Common myeloid progenitor, CD34-positive (primary cell): ENCODE results near the gene UPK1B.

Experiments
- CTCF ChIA-PET: fragments of 350-600 bp; sonication (Branson Sonifier 250); formaldehyde crosslinking; loops from one replicate; lab custom pipeline; 2021; ENCODE audit warnings: antibody characterized with exemption; lab: Charles Lee
- POLR2A ChIA-PET: fragments of 350-600 bp; sonication (Branson Sonifier 250); formaldehyde crosslinking; loops from one replicate; lab custom pipeline; 2021; ENCODE audit warnings: antibody characterized with exemption; lab: Charles Lee
- DNase-seq, 3 donors: peaks; one replicate each; pipeline versions ENCODE4 v3.0.0 to v3.0.0-alpha.2; 2013
- H3K27ac ChIP-seq, 2 experiments: 1 replicate in 1 of 2; 2 replicates in 1 of 2; pipeline ENCODE4 v1.7.0; 2013; ENCODE audit warnings: inconsistent platforms in 2 of 2, low read length in 2 of 2, mild to moderate bottlenecking in 2 of 2, low read depth in 1 of 2, moderate library complexity in 1 of 2; ENCODE audit not compliant: severe bottlenecking in 2 of 2, insufficient read depth in 1 of 2, poor library complexity in 1 of 2
- H3K27me3 ChIP-seq, 5 experiments: replicated peaks in 2 of 5; 1 replicate in 3 of 5; 2 replicates in 2 of 5; pipeline versions ENCODE4 v1.6.1 to v1.7.0; 2013; ENCODE audit warnings: low read length in 4 of 5, mild to moderate bottlenecking in 2 of 5, moderate library complexity in 2 of 5, inconsistent platforms in 1 of 5; ENCODE audit not compliant: insufficient read depth in 5 of 5, control insufficient read depth in 4 of 5
- H3K36me3 ChIP-seq, 4 experiments: 1 replicate in 2 of 4; 2 replicates in 2 of 4; pipeline versions ENCODE4 v1.6.1 to v1.7.0; 2013; ENCODE audit warnings: low read length in 3 of 4, control low read depth in 1 of 4, mild to moderate bottlenecking in 1 of 4; ENCODE audit not compliant: control insufficient read depth in 4 of 4, insufficient read depth in 4 of 4
- H3K4me1 ChIP-seq, 4 experiments: 1 replicate in 3 of 4; 2 replicates in 1 of 4; pipeline versions ENCODE4 v1.6.1 to v1.7.1; 2013; ENCODE audit warnings: low read length in 3 of 4, mild to moderate bottlenecking in 3 of 4, control low read depth in 1 of 4, inconsistent platforms in 1 of 4, moderate library complexity in 1 of 4; ENCODE audit not compliant: control insufficient read depth in 4 of 4, insufficient read depth in 4 of 4; ENCODE audit errors: control extremely low read depth in 1 of 4
- H3K4me3 ChIP-seq, 7 experiments: 1 replicate in 4 of 7; 2 replicates in 3 of 7; pipeline versions ENCODE4 v1.5.1 to v1.7.0; 2013; ENCODE audit warnings: mild to moderate bottlenecking in 7 of 7, low read length in 6 of 7, moderate library complexity in 6 of 7, inconsistent platforms in 2 of 7, low read depth in 2 of 7, control low read depth in 1 of 7; ENCODE audit not compliant: insufficient read depth in 4 of 7, control insufficient read depth in 1 of 7; ENCODE audit errors: extremely low read depth in 1 of 7
- H3K9me3 ChIP-seq, 5 experiments: 1 replicate in 4 of 5; 2 replicates in 1 of 5; pipeline versions ENCODE4 v1.6.1 to v1.7.1; 2013; ENCODE audit warnings: low read length in 4 of 5, mild to moderate bottlenecking in 2 of 5, inconsistent platforms in 1 of 5, low read depth in 1 of 5, moderate library complexity in 1 of 5; ENCODE audit not compliant: control insufficient read depth in 4 of 5, insufficient read depth in 2 of 5; ENCODE audit errors: control extremely low read depth in 1 of 5
- WGBS: methylation state at CpG from one replicate; pipeline ENCODE4 v1.1.5; 2013; ENCODE audit not compliant: insufficient coverage; 5-methylcytosine and 5-hydroxymethylcytosine counted together

The UPK1B gene

DNA sequence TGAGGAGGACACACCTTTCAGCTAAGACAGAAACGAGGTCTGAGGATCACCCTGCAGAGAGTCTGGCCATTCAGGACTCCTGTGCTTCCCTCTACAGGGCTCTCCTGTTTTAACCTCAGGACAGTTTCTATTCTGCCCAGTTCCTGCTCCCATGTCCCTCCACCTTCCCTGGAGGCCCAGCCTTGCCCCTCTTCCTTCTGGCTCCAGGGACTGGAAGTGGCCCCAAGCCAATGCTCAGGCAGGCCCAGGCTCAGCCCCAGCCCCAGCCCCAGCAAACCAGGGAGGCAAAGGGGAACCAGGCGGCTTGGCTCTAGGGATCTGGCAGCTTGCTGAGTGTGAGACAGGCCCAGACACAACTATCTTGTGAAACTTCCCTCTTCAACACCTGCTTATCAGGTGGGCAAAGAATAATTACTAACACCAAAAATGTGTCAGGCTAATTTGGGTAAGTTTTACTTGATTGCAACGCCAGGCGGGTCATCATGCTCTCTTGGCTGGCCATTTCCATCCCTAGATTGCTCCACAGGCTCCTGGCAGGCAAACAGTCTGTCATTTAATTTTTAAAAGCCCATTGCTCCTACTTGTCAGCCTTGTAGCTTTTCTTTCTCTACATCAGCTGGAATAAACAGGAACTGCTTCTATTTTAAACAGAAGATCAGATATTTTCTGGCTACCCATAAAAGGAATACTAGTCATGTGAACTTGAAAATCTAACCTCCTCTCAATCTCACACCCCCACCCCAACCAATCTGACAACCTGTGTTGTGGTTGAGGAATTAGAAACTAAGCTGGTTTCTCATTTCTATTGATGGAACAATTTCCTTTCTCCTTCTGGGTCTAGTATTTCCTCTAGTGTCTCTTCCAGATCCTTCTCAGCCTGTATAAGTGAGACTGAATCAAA, 33.5 kb downstream of the UPK1B start:
- Histone ChIP-seq H3K27ac (no peak overlapping the region), H3K4me3 (no peak overlapping the region), H3K4me1 (peaks cover 0 to 3% (median 0%) of the 10 kb centered on the region in 4 experiments), H3K9me3 (peaks cover 0 to 2% (median 0%) of the 10 kb centered on the region in 5 experiments), H3K36me3 (peaks cover 12 to 20% (median 14%) of the 10 kb centered on the region in 4 experiments), H3K27me3 (no peaks in the 10 kb centered on the region)
- 84% methylated on average over 3 of the region's 4 CpGs for WGBS
- ChIA-PET POLR2A (no interaction called here), CTCF (interaction anchor here (0.8 to 1.1 kb wide), 2 partner anchors 34 to 137 kb away, joined by 3 read pairs; no protein-coding TSS in a partner anchor)
- no peak for DNase-seq

DNA sequence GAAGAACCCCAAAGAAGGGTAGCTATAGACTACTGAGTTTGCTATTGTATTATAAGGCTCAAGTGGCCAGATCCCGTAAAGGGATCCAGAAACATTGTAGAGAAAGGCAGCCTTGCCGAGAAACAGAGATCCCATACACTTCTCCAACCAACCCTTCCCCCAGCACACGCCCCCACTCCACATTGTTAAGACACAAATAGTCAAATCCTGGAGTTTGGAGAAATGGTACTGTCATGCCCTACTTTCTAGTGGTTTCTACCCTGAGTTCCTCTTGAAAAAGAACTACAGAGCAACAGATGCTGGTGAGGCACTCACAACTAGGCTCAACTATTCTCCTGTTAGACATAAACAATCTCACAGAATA, 34.1 kb downstream of the UPK1B start:
- Histone ChIP-seq H3K4me3 (no peak overlapping the region), H3K4me1 (peaks cover 0 to 3% (median 0%) of the 10 kb centered on the region in 4 experiments), H3K36me3 (peaks cover 16 to 20% (median 20%) of the 10 kb centered on the region in 4 experiments), H3K9me3 (peaks cover 0 to 2% (median 0%) of the 10 kb centered on the region in 5 experiments), H3K27ac (no peak overlapping the region), H3K27me3 (no peaks in the 10 kb centered on the region)
- ChIA-PET POLR2A (no interaction called here), CTCF (interaction anchor here (0.8 to 1.1 kb wide), 3 partner anchors 26 to 136 kb away, joined by 3 read pairs; no protein-coding TSS in a partner anchor)
- no peak for DNase-seq
- WGBS = no CpG with 5 or more reads among the region's 3 CpGs

DNA sequence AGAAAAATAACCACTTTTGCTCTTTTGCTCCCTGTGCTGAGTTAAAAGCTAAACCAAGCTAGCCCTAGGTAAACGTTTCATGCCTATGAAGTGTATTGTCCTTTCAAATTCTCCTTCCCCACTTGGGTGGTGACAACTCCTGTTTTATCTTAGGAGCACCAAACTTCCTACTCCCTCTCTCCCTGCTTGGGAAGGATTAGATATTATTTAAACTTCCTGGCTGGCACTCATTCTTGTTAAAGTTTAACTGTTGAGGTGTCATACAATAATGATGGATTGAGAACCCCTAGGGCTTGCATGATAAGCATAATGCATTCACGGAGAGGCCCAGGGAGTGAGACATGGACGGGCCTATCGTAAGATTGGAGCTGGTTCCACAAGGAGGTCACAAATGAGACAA, 37.8 kb downstream of the UPK1B start:
- Histone ChIP-seq H3K4me1 (peaks cover 0 to 3% (median 0%) of the 10 kb centered on the region in 4 experiments), H3K9me3 (no peaks in the 10 kb centered on the region), H3K4me3 (no peak overlapping the region), H3K27me3 (no peaks in the 10 kb centered on the region), H3K27ac (no peak overlapping the region), H3K36me3 (peaks cover 25 to 55% (median 45%) of the 10 kb centered on the region in 4 experiments)
- no peak for DNase-seq
- CTCF ChIA-PET = interaction anchor here (0.8 kb wide), 1 partner anchor 17 kb away, joined by 3 read pairs; no protein-coding TSS in a partner anchor
- POLR2A ChIA-PET = no interaction called here
- 62% methylated on average over 3 of the region's 4 CpGs for WGBS

DNA sequence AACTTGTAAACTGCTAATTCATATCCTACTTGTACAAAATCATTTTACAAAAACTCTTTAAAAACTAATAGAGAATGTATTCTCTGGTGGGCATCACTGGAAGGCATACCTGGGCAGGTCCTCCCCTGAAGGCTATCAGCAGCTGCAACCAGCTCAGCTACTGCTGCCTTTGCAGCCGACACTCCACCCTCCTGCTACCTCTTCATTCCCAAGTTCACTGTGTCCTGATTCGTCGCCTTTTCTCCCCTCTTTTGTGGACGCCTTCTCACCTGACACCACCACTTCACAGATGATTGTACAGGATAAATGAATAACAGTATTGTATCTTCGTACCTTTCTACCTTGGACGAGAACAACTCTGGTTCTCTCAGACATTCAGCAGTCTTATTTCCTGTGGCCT, 38.4 kb downstream of the UPK1B start:
- H3K4me1 ChIP-seq = peaks cover 0 to 3% (median 0%) of the 10 kb centered on the region in 4 experiments
- POLR2A ChIA-PET = no interaction called here
- peaks cover 25 to 60% (median 47%) of the 10 kb centered on the region in 4 experiments for H3K36me3 ChIP-seq
- CTCF ChIA-PET = interaction anchor here (1.5 kb wide), 1 partner anchor 141 kb away, joined by 3 read pairs; no protein-coding TSS in a partner anchor
- no peak overlapping the region for H3K27ac ChIP-seq
- no peak overlapping the region for H3K4me3 ChIP-seq
- no peaks in the 10 kb centered on the region for H3K9me3 ChIP-seq
- no peak for DNase-seq
- 100% methylated on average over 2 of the region's 6 CpGs for whole genome bisulfite sequencing
- no peaks in the 10 kb centered on the region for H3K27me3 ChIP-seq

DNA sequence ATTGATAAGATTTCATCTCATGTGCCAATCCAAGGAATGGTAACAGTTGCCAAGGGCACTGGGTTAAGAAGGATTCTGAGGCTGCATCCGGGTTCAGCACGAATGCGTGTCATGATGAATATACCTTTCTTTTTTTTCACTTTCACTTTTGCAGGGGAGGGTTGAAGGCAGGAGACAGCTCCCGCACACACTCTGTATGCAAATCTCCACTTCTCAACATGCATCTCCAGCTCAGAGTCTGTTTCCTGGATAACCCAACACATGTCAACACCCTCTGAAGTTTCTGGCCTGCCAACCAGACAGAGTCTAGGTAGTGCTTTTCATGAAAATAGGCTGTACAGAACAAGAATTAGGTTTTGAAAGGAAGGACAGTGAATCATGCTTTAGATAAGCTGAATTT, 45.7 kb downstream of the UPK1B start:
- CTCF ChIA-PET = interaction anchor here (0.8 kb wide), 1 partner anchor 56 kb away, joined by 3 read pairs; no protein-coding TSS in a partner anchor

DNA sequence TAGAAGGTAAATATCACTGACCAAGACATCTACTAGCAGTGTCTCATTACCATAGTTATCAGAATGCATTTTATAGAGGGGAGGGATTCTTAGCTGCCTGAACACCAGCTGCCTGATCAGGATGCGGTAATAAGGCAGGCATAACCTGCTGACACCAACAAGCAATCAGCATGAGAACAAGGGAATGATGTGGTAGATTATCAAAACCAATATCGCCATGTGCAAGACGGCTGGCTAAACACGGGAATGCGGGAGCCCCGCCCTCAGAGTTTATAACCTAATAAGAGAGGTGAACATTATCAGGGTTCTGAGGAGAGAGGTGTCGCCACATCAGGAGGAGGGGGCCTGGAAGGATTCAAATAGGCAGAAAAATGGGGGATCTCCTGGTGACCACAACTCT, 46.8 kb downstream of the UPK1B start:
- H3K4me1 ChIP-seq = no peaks in the 10 kb centered on the region
- no peak for DNase-seq
- H3K4me3 ChIP-seq = no peak overlapping the region
- POLR2A ChIA-PET = no interaction called here
- H3K27me3 ChIP-seq = no peaks in the 10 kb centered on the region
- H3K36me3 ChIP-seq = peaks cover 16 to 85% (median 60%) of the 10 kb centered on the region in 4 experiments
- 100% methylated on average over 7 of the region's 7 CpGs for WGBS
- CTCF ChIA-PET = no interaction called here
- H3K9me3 ChIP-seq = no peaks in the 10 kb centered on the region
- no peak overlapping the region for H3K27ac ChIP-seq

More for the DNA sequence above, 45.7 kb downstream of the UPK1B start:
- no peaks in the 10 kb centered on the region for H3K4me1 ChIP-seq
- peak in 2 of 3 donors; percentile 40 to 42 for DNase-seq
- H3K27ac ChIP-seq = peak overlapping the region in 1 of 2 experiments; percentile 35
- H3K9me3 ChIP-seq = no peaks in the 10 kb centered on the region
- 97% methylated on average over 4 of the region's 4 CpGs for WGBS
- POLR2A ChIA-PET = no interaction called here
- no peak overlapping the region for H3K4me3 ChIP-seq
- H3K27me3 ChIP-seq = no peaks in the 10 kb centered on the region
- peaks cover 14 to 88% (median 67%) of the 10 kb centered on the region in 4 experiments for H3K36me3 ChIP-seq
